Left lung (tissue), 10 donors: ENCODE results near the gene PDE10A. TPM values are rescaled to one million over a fixed set of nuclear protein-coding genes. Genes with fewer than 3 reads are reported as not detected.

Experiments
- ATAC-seq: fragments of 200-7000 bp; cut with Tn5 transposase; one replicate; pipeline ENCODE4 v1.9.1; 2020; ENCODE audit warnings: moderate library complexity
- DNase-seq, 4 donors: peaks; one replicate each; pipeline ENCODE4 v3.0.0-alpha.2; 2013 to 2020
- H3K27ac ChIP-seq, 2 donors: fragments of 200-600 bp; sonication (generic) in 1 of 2; one replicate each; pipeline versions ENCODE4 v1.5.0 to v1.8.0; 2020 to 2021
- H3K27me3 ChIP-seq, 2 donors: fragments of 200-600 bp; sonication (generic) in 1 of 2; one replicate each; pipeline versions ENCODE4 v1.5.0 to v1.8.0; 2020 to 2021
- H3K36me3 ChIP-seq, 2 donors: fragments of 200-600 bp; sonication (generic) in 1 of 2; one replicate each; pipeline versions ENCODE4 v1.5.0 to v1.8.0; 2020 to 2021
- H3K4me1 ChIP-seq, 2 donors: fragments of 200-600 bp; one replicate each; pipeline ENCODE4 v1.8.0; 2021
- H3K4me3 ChIP-seq, 2 donors: fragments of 200-600 bp; sonication (generic) in 1 of 2; one replicate each; pipeline versions ENCODE4 v1.5.0 to v1.8.0; 2020 to 2021; ENCODE audit warnings: mild to moderate bottlenecking in 1 of 2
- H3K9me3 ChIP-seq, 2 donors: fragments of 200-600 bp; sonication (generic) in 1 of 2; one replicate each; pipeline versions ENCODE4 v1.5.0 to v1.8.0; 2020 to 2021
- intact Hi-C, 2 donors: fragments of 100-400 bp; cut with DNase I; formaldehyde crosslinking; loops; one replicate each; pipeline versions ENCODE4 v1.11.2 to v1.14.2; 2022
- polyA plus RNA-seq, 6 donors: library from polyadenylated mRNA; unstranded; fragments of 120-200 nt; gene quantifications; one replicate each; pipeline ENCODE4 v1.2.1, GENCODE V29; 2013; ENCODE audit not compliant: insufficient read length in 6 of 6
- total RNA-seq, 2 donors: library from RNA; stranded (reverse); fragmentation: NEBNext Ultra II Directional; extraction: Animal tissue kit (Norgen Biotek cat#: 25700); gene quantifications; one replicate each; pipeline ENCODE4 v1.2.1, GENCODE V29; 2021
- TF ChIP-seq, protein P1 (sequence below), 2 donors: fragments of 200-600 bp; sonication (generic) in 1 of 2; IDR thresholded peaks; one replicate each; pipeline versions ENCODE4 v1.5.0 to v1.8.0; 2021; ENCODE audit warnings: antibody characterized with exemption in 2 of 2
- donor health status: DM: no; HTN: yes; CAD: no.
- donor health status: DM: no; HTN: no; CAD: no.

Gene PDE10A
- total and polyA plus RNA-seq, 8 donors: 1.3 to 10.0 (median 8.2) TPM

DNA sequence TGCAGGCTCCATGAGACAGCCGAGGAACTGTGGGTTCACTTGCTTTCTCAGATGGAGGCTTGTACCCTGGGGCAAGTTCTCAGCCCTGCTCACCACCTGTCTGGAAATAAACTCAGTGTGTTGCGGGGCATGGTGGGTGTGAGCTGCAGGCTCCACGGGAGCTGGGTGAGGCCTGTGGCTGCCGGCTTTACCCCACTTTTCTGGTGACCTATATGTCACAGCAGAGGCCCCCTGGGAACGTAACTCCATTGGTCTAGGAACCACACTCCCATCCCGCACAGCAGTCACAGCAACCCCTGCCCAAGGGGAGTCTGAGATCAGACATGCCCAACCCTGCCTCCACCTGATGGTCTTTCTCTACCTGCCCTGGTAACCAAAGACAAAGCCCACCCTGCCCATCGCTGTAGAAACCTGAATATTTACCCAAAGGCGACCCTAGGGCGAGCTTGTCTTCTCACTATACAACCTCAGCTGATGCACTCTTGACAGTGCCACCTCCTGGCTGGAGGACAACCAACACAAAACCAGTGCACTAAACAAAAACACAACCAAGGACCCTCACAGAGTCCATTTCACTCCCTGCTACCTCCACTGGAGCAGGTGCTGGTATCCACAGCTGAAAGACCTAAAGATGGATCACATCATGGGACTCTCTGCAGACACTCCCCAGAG is 174.3 kb downstream of the PDE10A start:
- no peaks in the 10 kb centered on the region for H3K36me3 ChIP-seq
- H3K9me3 ChIP-seq: no peaks in the 10 kb centered on the region
- H3K4me3 ChIP-seq: no peak overlapping the region
- intact Hi-C loops: no loop called here
- ATAC-seq (no peak), DNase-seq (peak in 1 of 4 donors; percentile 23)
- no peaks in the 10 kb centered on the region for H3K4me1 ChIP-seq
- no peaks in the 10 kb centered on the region for H3K27me3 ChIP-seq
- no peak overlapping the region for H3K27ac ChIP-seq
- TF ChIP-seq, protein P1, sequence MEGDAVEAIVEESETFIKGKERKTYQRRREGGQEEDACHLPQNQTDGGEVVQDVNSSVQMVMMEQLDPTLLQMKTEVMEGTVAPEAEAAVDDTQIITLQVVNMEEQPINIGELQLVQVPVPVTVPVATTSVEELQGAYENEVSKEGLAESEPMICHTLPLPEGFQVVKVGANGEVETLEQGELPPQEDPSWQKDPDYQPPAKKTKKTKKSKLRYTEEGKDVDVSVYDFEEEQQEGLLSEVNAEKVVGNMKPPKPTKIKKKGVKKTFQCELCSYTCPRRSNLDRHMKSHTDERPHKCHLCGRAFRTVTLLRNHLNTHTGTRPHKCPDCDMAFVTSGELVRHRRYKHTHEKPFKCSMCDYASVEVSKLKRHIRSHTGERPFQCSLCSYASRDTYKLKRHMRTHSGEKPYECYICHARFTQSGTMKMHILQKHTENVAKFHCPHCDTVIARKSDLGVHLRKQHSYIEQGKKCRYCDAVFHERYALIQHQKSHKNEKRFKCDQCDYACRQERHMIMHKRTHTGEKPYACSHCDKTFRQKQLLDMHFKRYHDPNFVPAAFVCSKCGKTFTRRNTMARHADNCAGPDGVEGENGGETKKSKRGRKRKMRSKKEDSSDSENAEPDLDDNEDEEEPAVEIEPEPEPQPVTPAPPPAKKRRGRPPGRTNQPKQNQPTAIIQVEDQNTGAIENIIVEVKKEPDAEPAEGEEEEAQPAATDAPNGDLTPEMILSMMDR (IDR thresholded peaks at IDR 0.05): no peak

DNA sequence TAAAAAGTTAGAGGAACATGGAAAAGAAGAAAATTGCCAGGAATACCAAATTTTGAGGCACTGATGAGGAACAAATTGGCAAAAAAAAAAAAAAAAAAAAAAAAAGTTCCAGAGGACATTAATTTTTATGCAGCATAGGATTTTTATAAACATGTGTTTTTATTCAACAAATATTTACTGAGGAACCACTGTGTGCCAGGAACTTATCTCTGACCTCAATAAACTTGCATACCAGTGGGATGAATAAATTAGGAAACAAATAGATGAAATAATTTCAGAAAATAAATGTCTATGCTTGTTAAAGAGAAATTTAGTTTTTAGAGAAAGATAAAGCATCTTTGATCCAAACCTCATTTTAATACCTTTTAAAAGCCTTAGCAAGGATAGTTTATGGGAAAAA is 175.1 kb downstream of the PDE10A start:
- ATAC-seq (no peak), DNase-seq (no peak)
- intact Hi-C loops: no loop called here
- no peak overlapping the region for H3K27ac ChIP-seq
- TF ChIP-seq, protein P1 (IDR thresholded peaks at IDR 0.05): no peak
- no peaks in the 10 kb centered on the region for H3K4me1 ChIP-seq
- H3K4me3 ChIP-seq: no peak overlapping the region
- no peaks in the 10 kb centered on the region for H3K9me3 ChIP-seq
- H3K36me3 ChIP-seq: no peaks in the 10 kb centered on the region
- no peaks in the 10 kb centered on the region for H3K27me3 ChIP-seq

DNA sequence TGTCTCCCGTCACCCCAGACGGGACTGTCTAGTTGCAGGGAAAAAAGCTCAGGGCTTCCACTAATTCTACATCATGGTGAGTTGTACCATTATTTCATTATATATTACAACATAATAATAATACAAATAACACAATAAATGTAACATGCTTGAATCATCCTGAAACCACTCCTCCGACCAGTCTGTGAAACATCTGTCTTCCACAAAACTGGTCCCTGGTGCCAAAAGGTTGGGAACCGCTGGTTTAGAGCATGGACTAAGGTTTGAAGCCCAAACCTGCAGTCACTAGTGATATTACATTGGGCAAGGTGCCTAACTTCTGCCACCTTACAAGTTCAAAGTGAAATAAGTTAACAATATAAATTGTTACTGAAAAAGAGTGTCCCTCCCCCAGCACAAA is 175.7 kb downstream of the PDE10A start:
- intact Hi-C loops: no loop called here
- no peak for ATAC-seq
- TF ChIP-seq, protein P1 (IDR thresholded peaks at IDR 0.05): no peak

GRCh38 chr6:165486183-165487137 is 176.6 kb downstream of the PDE10A start:
- intact Hi-C loops: no loop called here
- Histone ChIP-seq H3K9me3 (no peaks in the 10 kb centered on the region), H3K27ac (no peak overlapping the region), H3K4me1 (no peaks in the 10 kb centered on the region), H3K36me3 (no peaks in the 10 kb centered on the region), H3K4me3 (no peak overlapping the region), H3K27me3 (no peaks in the 10 kb centered on the region)
- no peak for DNase-seq
- TF ChIP-seq, protein P1 (IDR thresholded peaks at IDR 0.05): no peak
- no peak for ATAC-seq

More for the DNA sequence above, 175.7 kb downstream of the PDE10A start:
- Histone ChIP-seq H3K9me3 (no peaks in the 10 kb centered on the region), H3K27ac (no peak overlapping the region), H3K36me3 (no peaks in the 10 kb centered on the region), H3K4me1 (no peaks in the 10 kb centered on the region), H3K27me3 (no peaks in the 10 kb centered on the region), H3K4me3 (no peak overlapping the region)
- no peak for DNase-seq
